Measurements from ENCODE around the gene LRRC3B.

DNA sequence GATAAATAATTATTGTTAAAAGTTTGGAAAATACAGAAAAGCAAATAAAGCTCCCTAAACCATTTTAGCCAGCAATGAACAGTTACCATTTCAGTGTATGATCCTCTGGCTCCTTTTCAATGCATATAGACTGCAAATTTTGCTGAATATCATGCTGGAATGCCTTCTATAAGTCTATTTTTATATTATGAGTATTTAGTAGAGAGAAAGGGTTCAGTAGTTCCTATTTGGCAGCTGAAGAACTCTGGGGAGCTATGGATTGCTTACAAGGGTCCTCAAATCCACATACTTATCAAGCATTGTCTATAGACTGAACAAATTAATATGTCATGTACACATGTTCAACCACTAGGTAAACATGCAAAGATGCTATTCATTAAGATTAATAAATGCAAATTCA lies 46.1 kb downstream of the LRRC3B start:
- TF ChIP-seq TAF1 (IDR thresholded peaks at IDR 0.05; ENCODE audit: borderline replicate concordance, low read depth, low read length) (no peak), POLR2AphosphoS5 (IDR thresholded peaks at IDR 0.05; ENCODE audit: low read depth, low read length) (no peak)
